GM12878 (cell line): Measurements from ENCODE around the gene CREB5.

Experiments
- POLR2A ChIP-seq: IDR thresholded peaks from 2 replicates; pipeline ENCODE4 v1.6.1; 2011; ENCODE audit warnings: low read depth, mild to moderate bottlenecking, low read length
- ZNF274 ChIP-seq: IDR thresholded peaks from one replicate; pipeline ENCODE4 v1.8.0; 2011; ENCODE audit not compliant: insufficient read length, insufficient read depth
- TF ChIP-seq, protein P1 (sequence below), 3 experiments: IDR thresholded peaks in 2 of 3; conservative IDR thresholded peaks in 1 of 3; 2 replicates each; pipeline ENCODE4 v1.5.1; 2011; ENCODE audit warnings: low read depth in 3 of 3, low read length in 3 of 3, mild to moderate bottlenecking in 3 of 3, control low read depth in 2 of 3, moderate library complexity in 2 of 3, inconsistent platforms in 1 of 3, mixed read lengths in 1 of 3; ENCODE audit not compliant: control insufficient read depth in 2 of 3, insufficient read depth in 1 of 3; ENCODE audit errors: extremely low read depth in 1 of 3

DNA sequence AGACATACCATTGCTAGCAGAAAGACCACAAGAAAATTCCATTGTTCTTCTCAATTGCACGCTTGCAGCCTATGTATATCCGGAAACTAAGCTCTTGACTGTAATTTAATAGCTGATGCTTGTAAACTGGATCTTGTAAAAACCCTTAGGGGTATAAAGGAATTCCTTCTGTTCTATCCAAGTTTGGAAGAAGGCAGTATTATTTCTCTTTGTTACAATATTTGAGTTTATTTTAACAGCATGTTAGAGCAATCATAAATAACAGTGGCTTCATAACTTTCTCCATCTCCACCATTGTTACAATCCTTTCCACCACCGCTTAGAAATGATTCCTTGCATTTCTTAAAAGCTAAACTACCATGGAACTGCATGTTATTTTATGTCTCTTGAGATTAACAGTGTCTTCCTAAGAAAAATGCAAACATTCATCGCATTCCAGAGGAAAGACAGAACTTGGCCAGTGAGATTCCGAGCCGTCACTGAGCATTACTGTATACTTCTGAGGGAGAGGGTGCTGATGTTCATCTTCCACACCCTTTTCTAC is 453.4 kb downstream of the CREB5 start:
- TF ChIP-seq POLR2A: no peak
- TF ChIP-seq, protein P1, sequence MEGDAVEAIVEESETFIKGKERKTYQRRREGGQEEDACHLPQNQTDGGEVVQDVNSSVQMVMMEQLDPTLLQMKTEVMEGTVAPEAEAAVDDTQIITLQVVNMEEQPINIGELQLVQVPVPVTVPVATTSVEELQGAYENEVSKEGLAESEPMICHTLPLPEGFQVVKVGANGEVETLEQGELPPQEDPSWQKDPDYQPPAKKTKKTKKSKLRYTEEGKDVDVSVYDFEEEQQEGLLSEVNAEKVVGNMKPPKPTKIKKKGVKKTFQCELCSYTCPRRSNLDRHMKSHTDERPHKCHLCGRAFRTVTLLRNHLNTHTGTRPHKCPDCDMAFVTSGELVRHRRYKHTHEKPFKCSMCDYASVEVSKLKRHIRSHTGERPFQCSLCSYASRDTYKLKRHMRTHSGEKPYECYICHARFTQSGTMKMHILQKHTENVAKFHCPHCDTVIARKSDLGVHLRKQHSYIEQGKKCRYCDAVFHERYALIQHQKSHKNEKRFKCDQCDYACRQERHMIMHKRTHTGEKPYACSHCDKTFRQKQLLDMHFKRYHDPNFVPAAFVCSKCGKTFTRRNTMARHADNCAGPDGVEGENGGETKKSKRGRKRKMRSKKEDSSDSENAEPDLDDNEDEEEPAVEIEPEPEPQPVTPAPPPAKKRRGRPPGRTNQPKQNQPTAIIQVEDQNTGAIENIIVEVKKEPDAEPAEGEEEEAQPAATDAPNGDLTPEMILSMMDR (IDR thresholded peaks at IDR 0.05 in 2 of 3, conservative IDR thresholded peaks at IDR 0.05 in 1 of 3; ENCODE audit: control insufficient read depth in 2 of 3, extremely low read depth in 1 of 3, insufficient read depth in 1 of 3, low read depth in 3 of 3, low read length in 3 of 3): no peak
- TF ChIP-seq ZNF274: no peak
